ENCODE data around the gene CDH6.

CDH6 gene

DNA sequence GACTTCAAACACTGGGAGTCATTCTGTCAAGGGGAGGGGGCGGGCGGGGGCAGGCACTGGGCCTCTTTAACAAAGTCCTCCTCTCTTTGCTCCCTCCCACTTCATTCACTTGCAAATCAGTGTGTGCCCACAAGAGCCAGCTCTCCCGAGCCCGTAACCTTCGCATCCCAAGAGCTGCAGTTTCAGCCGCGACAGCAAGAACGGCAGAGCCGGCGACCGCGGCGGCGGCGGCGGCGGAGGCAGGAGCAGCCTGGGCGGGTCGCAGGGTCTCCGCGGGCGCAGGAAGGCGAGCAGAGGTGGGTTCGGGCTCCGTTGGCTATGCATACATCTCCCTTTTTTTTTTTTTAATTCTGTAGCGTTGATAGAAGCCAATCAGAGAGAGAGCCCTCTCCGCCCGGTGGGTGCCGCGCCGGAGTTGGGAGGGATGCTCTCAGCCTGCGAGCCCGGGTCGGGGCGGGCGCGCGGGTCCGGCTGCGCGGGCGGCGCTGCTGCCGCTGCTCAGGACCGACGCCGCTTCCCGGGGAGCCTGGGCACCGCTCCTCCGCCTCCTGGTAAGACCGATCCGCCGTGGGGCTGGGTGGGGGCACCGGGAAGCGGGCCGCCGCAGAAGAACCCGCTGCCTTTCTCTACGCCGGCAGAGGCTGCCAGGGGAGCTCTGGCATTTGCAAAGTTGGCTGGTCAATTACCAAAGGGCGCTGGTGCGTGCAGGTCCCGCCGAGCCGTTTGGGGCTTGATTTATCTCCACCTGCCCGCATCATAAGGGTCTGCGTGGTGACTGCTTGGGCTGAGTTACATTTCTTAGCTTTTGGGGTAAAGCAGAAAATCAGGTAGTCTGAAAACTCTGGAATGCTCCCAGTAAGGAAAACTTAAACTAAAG lies at the start of gene CDH6:
Gene CDH6 (plus strand): TSS at position 96 of the 877 bp plus-strand sequence. CDS start 73,788 bp downstream, outside the sequence.
- DNase-seq = no peak

DNA sequence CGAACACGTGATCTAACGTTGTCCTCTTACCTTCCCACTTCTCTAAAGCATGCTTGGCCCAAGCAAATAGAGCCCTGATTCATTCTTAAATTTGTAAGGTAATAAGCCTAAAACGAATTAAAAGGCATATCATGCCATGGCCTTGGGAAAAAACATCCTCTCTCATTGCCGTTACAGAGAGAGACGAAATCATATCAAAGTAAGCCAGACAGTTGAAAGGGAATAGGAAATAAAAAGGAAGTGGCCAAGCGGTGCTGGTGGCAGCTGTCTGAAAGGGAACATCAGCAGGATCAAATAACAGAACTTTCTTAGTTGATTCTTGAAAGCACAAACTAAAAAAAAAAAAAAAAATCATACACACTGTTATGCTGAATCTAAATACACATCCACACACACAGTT lies 49.1 kb upstream of the CDH6 start:
- DNase-seq = no peak

DNA sequence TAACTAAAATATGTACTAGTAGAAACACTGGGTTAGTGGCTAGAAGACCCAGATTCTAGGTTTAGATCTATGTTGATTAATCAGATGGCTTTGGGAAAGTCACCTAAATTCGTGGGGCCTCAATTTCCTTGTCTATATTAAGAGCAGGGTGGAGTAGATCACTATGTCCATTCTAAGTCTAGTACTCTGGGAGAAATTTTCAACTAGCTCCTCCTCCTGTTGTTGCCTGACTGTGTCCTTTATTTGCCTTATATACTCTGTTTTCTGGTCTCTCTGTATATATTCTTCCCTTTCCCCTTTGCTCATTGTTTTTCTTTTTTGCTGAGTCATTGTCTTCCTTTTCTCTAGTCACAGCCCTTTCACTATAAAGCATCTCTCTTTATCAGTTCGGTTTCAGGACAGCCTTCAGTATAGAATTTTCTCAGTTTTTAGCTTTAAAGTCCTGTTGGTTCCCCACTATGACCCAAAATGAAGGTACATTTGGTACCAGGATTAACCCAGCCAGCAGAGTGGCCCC lies 44.5 kb upstream of the CDH6 start:
- DNase-seq = no peak

DNA sequence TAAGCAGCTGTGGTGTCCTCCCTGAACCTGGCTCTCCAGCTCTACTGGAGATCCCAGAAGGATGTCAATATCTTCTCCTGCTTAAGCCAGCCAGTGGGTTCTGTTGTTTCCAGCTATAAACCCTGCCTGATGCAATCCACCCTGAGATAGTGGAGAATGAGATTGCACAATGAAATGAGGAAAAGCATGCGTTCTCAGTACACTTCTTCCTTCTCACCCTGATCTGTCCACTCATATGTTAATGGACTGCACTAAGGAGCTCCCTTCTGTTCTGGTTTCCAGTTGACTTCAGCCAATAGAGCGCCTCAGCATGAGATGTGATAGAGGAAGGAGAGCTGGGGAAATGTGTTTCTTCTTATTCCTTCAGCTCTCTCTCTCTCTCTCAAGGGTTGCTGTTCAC lies 40.0 kb upstream of the CDH6 start:
- no peak for DNase-seq

DNA sequence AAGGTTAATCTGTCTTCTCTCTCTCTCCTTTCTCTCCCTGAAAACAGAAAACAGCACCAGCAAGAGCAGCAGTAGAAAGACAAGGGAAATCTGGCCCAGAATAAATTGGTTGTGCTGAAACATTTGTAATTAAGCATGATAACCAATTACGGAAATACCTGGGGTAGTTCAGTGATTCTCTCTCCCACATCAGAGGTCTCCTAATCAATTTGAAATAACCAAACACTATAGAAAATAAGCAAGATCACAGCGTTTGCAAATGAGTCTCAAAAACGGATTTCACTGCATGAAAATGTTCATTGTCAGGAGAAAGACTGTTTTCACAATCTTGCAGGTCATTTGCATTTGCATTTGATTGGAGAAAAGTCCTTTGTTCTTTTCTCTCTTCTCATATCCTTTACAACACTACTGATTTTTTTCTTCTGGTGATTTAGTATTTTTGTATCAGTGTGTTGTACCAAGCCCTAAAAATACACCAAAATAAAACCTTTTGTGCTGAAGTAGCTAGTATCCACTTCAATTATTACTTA lies 36.8 kb upstream of the CDH6 start:
- DNase-seq = no peak

DNA sequence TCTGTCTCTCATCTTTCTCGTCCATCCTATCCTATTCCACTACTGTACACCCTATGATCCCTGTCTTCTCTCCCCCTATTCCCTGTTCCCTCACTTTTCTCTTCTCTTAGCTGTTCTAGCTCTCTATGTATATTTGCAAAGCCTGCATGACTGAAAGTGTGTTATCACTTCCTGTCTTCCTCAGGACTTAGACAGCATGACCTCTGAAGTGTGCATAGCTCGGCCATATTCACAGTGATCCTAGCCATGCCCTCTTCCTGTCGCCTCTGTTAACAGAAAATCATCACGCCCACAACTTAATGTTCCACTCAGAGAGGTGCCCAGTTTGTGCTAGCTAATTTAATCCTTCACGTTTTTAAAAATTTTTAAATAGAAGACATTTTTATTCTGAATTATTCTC lies 35.8 kb upstream of the CDH6 start:
- no peak for DNase-seq

DNA sequence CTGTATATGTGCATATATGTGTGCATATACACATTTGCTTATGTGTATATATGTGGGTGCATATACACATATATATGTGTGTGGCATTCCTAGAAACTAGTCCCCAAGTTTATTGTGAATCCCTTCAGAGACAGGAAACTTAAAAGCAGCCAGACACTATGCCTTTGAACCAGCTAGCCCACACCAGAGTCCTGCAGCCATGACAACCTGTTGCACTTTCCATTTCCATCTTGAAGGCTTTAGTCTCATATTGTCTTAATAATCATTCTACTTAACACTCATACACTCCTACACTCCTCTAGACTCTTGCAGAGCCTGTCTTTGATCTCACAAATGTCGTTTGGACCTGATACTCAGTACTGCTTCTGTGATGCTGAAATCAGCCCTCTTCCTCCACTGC lies 34.8 kb upstream of the CDH6 start:
- no peak for DNase-seq

DNA sequence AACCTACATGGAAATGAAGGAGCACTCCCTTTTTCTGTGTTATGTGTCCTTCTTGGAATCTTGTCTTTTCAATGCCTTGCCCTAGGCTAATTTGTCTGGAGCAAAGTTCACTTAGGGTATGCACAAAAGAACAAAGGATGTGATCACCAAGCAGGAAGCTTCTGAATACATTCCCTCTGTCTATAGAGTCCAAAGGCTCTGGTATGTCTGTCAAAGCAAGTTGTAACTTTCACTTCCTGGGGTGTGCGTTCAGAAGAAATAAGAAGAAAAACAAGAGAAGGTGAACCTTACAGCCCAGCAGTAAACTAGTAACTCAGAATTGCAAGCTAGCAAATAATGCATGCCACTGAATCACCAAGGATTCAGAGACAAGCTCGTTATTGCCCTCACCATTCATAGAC lies 31.7 kb upstream of the CDH6 start:
- DNase-seq = no peak

DNA sequence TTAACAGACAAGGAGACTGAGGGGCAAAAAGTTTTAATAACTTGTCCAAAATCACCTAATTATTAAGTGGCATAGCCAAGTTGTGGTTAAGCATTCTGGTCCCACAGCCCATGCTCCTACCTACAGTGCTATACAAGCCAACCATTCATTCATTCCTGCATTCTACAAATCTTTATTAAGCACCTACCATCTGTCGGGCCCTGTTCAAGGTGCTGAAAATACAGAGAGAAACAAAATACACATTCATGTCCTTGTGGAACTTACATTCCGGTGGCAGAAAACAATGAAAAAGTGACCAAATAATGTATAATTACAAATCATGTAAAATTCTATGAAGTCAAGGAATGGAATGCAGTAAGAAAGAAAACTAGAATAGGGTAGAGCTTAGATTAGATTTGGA lies 27.8 kb upstream of the CDH6 start:
- DNase-seq = no peak

DNA sequence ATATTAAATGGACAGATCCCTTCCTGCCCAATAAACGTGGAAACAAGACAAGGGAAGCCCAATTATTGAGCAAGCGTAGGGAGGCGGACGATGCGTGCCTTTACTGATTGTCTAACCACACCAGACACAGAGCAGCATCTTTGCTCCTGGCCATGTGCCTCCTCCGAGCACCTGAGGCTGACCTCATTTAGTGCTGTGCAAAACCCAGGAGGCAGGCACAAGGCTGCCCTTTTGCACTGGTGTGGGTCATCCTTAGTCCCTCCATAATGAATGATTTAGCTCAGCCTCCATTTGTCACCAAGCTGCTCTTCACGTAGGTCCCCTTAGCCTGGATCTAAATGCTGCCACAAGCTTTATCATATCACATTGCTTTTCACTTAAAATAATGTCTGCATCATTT lies 24.1 kb upstream of the CDH6 start:
- no peak for DNase-seq

DNA sequence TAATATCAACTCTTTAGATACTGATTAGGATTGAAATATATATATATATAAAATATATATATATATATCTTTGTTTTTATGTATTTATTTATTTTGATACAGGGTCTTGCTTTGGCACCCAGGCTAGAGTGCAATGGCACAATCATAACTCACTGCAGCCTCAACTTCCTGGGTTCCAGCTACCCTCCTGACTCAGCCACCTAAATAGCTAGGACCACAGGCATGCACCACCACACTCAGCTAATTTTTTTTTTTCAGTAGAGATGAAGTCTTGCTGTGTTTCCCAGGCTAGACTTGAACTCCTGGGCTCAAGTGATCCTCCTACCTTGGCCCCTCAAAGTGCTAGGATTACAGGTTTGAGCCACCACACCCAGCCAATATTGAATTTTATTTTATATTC lies 20.6 kb upstream of the CDH6 start:
- DNase-seq = no peak

DNA sequence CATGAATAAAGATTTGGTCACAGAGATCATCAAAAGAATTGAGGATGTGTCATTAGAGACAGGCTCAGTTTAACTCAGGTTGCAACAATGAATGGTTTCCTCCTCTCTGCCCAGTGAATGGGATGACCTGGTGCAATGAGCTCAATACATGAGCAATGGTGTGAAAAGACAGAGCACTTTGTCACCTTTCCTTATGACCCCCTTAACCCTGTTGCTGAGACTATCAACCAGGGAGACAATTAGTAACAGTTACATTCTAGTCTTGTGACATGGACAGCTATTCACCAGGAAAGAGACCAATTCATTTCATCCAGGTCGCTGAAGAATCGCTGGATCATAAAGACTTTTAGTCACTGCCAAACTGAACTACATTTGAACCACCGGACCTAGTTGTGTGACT lies 19.9 kb upstream of the CDH6 start:
- DNase-seq = no peak

DNA sequence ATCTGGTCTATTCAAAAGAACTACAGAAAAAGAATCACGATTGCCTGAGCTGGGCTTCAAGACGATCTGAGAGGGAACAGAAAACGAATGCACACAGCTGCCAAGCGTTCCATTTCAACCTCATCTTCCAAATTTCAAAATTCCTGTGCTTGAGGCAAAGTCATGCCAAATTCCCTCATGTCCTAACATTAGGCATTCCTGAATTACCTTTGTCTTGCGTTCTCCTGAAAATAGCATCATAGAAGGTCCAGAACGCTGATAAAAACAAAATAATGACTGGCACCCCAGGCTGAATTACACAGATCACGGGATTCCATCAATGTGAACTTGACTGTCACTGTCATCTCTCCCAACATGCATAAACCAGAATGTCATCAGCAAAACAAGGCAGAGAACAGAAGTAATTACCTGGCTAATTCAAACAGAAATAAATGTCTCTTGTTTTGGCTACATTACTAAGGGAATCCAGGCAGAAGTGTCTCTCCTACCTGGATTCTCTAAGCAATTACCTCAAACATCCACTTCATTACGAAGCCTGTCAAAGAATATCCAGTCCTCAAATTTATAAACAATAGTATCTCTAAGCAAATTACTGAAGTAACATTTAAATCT lies 12.0 kb upstream of the CDH6 start:
- DNase-seq = no peak

DNA sequence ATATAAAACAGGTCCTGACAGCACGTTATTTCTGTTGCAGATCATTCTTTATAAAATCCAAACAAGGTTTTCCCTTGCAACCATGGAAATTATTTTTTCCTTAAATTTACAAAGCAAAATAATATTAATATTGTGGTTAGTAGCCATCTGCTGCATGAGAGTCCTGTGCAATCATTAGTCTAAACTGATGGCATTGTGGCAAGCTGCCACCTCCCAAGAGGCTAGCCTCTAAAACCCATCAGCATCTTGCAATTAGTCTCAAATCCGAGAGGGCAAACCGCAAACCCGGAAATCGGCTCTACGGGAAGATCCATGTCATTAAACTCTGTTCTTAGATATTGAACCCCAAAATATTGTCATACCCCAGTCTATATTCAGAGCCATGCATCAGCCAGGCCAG lies 11.3 kb upstream of the CDH6 start:
- DNase-seq = no peak

DNA sequence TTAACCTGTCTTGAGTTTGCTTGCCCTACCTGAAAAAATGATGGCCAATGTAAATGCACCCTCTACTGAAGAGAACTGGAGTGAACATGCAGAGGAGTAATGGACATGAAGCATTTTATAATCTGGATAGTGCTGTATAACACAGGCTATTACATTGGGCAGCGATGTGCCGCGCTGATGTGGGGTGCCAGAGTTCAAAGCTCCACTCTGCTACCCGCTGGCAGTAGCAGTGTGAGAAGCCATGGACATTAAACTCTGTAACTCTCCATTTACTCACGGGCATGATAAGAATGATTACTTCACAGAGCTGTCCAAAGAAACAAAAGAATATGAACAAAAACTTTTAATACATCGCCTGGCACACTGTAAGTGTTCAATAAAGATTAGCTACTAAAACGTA lies 7.5 kb upstream of the CDH6 start:
- DNase-seq = no peak

DNA sequence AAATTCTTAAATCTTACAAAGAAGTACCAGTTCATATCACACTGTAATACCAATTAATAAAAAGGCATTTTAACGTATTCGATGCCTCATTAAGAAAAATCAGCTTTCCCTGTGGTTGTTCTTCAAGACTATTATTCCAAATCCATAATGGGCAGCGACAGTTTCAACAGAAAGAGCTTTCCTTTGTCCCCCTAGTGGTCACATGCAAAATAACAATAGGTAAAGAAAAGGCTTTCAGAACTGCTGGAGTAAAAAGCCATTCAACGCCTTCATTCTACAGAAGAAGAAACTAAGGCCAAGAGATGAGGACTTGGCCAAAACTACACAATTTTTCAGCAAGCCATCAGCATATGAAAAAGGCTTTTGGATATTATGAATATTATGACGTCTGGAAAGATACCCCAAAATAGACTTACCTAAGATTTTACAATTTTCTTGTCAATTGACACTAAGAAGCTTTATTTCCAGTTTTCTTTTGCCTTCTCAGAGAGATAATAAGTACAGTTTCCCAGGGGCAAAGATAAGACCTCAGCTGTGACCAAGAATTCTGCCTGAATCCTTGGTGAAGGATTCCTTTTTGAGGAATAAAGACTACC lies 6.7 kb upstream of the CDH6 start:
- DNase-seq = peak; percentile 4

DNA sequence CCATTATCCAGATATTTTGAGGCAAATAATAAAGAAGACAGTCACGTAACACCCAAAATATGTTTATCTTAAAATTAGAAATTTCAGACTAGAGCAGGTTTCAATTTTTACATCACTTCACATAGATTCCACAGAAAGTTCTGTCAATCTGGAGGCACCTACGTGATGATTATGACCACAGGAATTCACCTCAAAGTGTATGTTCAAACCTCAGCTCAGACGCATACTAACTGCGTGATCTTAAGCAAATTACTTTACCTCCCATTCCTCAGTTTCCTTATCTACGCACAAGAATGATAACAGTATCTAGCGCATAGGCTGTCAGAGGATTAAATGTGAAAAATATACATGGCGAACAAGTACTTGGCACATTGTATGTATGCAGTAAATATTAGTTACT lies 5.9 kb upstream of the CDH6 start:
- DNase-seq = no peak

DNA sequence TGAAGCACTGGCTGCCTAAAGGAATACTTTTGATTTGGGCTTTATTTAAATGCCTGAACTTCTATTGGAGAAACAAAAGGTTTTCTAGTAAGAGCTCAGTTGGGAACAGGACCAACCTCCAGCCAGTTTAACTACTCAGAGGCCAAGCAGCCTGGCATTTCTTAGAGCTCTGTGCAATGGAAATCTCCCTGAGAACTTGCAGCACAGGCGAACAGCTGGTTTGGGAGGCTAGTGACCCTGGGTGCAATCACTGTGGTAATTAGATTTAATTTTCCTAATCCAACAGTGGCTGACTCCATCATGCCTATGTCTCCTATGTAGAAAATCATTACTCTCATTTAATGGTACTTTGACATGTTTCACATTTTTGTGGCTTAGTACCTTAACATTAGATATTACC lies 1.0 kb upstream of the CDH6 start:
- DNase-seq = no peak

DNA sequence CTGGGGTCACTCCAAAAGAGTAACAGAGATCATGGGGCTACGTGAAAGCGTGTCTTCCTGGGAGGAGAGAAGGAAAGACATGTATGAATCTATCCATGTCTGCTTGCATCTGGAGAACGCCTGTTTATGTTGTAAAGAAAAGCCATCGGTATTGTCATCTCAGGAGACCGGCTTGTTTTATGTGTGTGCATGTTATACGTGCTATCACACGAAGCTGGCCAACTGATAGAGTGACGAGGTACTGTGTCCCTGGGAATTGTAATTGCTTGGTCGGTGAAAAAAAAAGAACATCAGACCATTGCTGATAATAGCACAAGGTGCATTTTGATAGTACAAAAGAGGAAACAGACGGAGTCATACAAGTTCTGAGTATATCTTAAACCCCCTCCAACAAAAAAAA lies 370 bp upstream of the CDH6 start:
- no peak for DNase-seq

DNA sequence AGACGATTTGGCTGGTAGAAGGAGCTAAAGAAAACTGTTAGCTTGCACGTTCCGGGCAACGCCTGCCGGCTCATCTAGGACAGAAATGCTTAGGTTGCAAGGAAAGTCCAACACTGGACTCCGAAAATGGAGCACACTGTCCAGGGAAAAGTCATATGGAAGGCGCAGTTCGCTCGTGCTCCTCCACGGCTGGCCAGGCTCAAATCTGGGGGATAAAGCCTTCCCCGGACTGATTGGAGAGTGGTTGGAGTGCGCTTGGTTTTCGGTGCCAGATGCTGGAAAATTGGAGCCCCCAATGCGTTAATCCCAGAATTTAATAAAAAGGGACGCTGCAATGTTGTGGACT lies 955 bp downstream of the CDH6 start:
- DNase-seq = no peak

DNA sequence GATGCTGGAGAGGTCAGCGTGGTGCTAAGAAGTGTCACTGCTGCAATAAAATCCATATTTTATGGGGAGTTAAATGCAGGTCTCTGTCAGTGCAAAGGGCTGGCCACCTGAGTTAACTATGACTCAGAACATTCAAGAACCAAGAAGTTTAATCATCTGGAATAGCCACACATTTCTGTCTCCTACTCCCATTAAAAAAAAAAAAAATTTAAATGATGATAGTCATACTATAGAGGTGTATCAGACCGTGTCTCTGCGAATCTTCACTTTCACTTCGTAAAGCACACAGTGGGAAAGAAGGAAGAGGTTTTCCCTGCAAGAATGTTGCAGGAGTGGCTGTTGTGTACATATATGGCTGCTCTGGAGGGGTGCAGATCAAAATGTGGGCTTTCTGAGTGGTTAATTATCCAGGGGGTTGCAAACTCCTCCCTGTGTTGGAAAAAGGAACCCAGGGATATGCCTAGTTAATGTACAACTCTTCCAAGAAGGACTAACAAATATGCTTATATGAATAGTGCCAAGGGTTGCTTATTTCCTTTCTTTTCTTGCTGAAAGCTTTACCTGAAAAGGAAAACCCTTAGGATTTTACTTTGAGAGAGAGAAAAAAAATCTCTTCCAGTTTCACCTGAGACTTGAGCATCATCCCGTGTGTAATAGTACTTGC lies 1.5 kb downstream of the CDH6 start:
- no peak for DNase-seq

DNA sequence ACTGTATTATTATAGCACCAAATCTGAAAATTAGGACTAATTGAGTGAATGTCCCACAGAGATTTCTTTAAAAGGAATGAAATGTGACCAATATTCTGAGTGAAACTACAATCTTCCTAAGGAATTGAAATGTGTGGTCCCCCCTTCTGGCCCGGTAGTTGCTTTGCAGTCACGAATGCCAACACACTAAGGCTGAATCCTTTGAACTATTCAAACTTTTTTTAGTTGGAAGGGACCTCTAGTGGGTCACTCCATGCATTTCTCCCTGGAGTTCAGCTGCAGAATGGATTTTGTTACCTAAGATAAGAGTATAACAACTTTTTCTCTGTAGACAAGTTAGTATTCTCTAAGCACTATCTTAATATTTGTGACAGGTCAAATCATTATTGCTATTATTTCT lies 2.8 kb downstream of the CDH6 start:
- DNase-seq = no peak

DNA sequence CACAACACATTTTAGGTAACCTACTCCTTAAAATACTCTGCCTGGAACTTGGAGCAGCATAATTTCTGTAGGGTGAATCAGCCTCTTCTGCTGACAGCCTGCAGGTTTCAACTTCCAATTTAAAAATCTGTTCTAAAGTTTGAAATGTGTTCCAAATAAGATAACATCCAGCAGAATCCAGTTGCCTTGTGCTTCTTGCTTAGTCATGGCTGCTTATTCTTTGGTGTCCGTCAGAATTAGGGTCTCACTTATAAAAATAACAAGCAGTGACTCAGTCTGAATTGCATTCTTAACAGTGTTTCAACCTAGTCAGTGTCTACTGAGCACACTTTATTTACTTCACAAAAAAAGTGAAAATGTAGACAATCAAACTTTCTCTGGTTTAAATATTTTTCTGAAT lies 3.7 kb downstream of the CDH6 start:
- DNase-seq = no peak

DNA sequence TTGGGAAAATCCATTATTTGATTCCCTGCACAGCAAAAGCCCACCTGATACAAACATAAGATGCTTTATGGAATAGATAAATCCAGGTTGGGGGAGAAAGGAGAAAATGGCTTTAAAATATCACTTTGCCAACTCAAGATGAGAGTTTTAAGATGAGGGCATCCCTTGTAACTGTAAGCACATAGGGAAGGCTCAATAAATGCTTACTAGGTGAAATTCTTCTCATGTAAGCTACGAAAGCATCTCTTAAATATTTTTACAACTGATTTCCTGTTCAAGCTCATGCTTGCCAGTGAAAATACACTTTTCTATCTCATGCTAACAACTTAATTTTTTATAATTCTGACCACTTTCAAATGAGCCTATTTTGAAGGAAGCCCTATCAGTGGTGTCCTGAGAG lies 11.5 kb downstream of the CDH6 start:
- no peak for DNase-seq
